WTC11 (cell line): ENCODE measurements around the gene TACR1. TPM values are rescaled to one million over a fixed set of nuclear protein-coding genes. Genes with fewer than 3 reads are reported as not detected.

Source experiments
- ATAC-seq: fragments of 200-7000 bp; cut with Tn5 transposase; 2 replicates; pipeline ENCODE4 v1.10.0; 2021; ENCODE audit warnings: mild to moderate bottlenecking, moderate library complexity
- CTCF ChIA-PET: fragments of 300-600 bp; sonication (Branson Sonifier 250); formaldehyde crosslinking; loops from one replicate; lab custom pipeline; 2021; ENCODE audit warnings: antibody characterized with exemption; lab: Charles Lee
- POLR2A ChIA-PET: fragments of 350-600 bp; sonication (Branson Sonifier 250); formaldehyde crosslinking; loops from one replicate; lab custom pipeline; 2021; ENCODE audit warnings: antibody characterized with exemption; lab: Charles Lee
- DNase-seq: peaks from one replicate; pipeline ENCODE4 v3.0.0; 2021; ENCODE audit warnings: low spot score
- H3K27ac Mint-ChIP-seq: 2 replicates; pipeline ENCODE4 v1.8.0; 2021; ENCODE audit warnings: mixed read lengths
- H3K27me3 Mint-ChIP-seq: 2 replicates; pipeline ENCODE4 v1.8.0; 2021; ENCODE audit warnings: low read depth, mild to moderate bottlenecking, moderate library complexity, mixed read lengths
- H3K36me3 Mint-ChIP-seq: 2 replicates; pipeline ENCODE4 v1.8.0; 2021; ENCODE audit warnings: mixed read lengths
- H3K4me1 Mint-ChIP-seq: 2 replicates; pipeline ENCODE4 v1.8.0; 2022; ENCODE audit warnings: mixed read lengths
- H3K4me3 Mint-ChIP-seq: 2 replicates; pipeline ENCODE4 v1.8.0; 2021; ENCODE audit warnings: mild to moderate bottlenecking, moderate library complexity, mixed read lengths
- H3K9me3 Mint-ChIP-seq: 2 replicates; pipeline ENCODE4 v1.8.0; 2021; ENCODE audit warnings: mixed read lengths
- ATF1 ChIP-seq: sonication (generic); formaldehyde crosslinking; IDR thresholded peaks from 2 replicates; pipeline ENCODE4 v1.8.1; 2023; ENCODE audit warnings: mild to moderate bottlenecking, moderate library complexity, missing genetic modification reagents
- CREB1 ChIP-seq: sonication (generic); formaldehyde crosslinking; IDR thresholded peaks from 2 replicates; pipeline ENCODE4 v1.8.0; 2023; ENCODE audit warnings: mild to moderate bottlenecking, missing genetic modification reagents
- ELF4 ChIP-seq: sonication (generic); formaldehyde crosslinking; IDR thresholded peaks from 2 replicates; pipeline ENCODE4 v1.8.1; 2022; ENCODE audit warnings: low read depth, mild to moderate bottlenecking, moderate library complexity, missing genetic modification reagents
- FOXJ3 ChIP-seq: sonication (generic); formaldehyde crosslinking; IDR thresholded peaks from 2 replicates; pipeline ENCODE4 v1.9.0; 2021; ENCODE audit warnings: missing genetic modification reagents, mild to moderate bottlenecking, borderline replicate concordance
- GTF2I ChIP-seq: fragments of 250-450 bp; sonication (Bioruptor Pico); conservative IDR thresholded peaks from 2 replicates; pipeline ENCODE4 v1.4.0; 2021; ENCODE audit warnings: mild to moderate bottlenecking
- HMGA2 ChIP-seq: fragments of 250-450 bp; sonication (Bioruptor Pico); IDR thresholded peaks from 2 replicates; pipeline ENCODE4 v1.4.0; 2021; ENCODE audit warnings: mild to moderate bottlenecking, moderate library complexity
- HMGXB4 ChIP-seq: sonication (generic); formaldehyde crosslinking; IDR thresholded peaks from 2 replicates; pipeline ENCODE4 v1.8.1; 2023; ENCODE audit warnings: mild to moderate bottlenecking, moderate library complexity, missing genetic modification reagents
- IRF1 ChIP-seq: sonication (generic); formaldehyde crosslinking; IDR thresholded peaks from 2 replicates; pipeline ENCODE4 v1.8.0; 2023; ENCODE audit warnings: missing genetic modification reagents
- NR1H2 ChIP-seq: sonication (generic); formaldehyde crosslinking; IDR thresholded peaks from 2 replicates; pipeline ENCODE4 v1.9.0; 2021; ENCODE audit warnings: mild to moderate bottlenecking, moderate library complexity, missing genetic modification reagents
- PRRX2 ChIP-seq: fragments of 250-450 bp; sonication (Bioruptor Pico); IDR thresholded peaks from 2 replicates; pipeline ENCODE4 v1.8.0; 2021; ENCODE audit warnings: mild to moderate bottlenecking
- SMAD4 ChIP-seq: sonication (generic); formaldehyde crosslinking; IDR thresholded peaks from 2 replicates; pipeline ENCODE4 v1.8.0; 2022; ENCODE audit warnings: mild to moderate bottlenecking, missing genetic modification reagents
- SOX15 ChIP-seq: fragments of 250-450 bp; sonication (Bioruptor Pico); IDR thresholded peaks from 2 replicates; pipeline ENCODE4 v1.9.0; 2021; ENCODE audit warnings: mild to moderate bottlenecking
- TCF7 ChIP-seq: sonication (generic); formaldehyde crosslinking; IDR thresholded peaks from 2 replicates; pipeline ENCODE4 v1.8.0; 2022; ENCODE audit warnings: mild to moderate bottlenecking, low read depth, missing genetic modification reagents, moderate library complexity
- TP53 ChIP-seq: sonication (generic); formaldehyde crosslinking; IDR thresholded peaks from 2 replicates; pipeline ENCODE4 v1.8.1; 2023; ENCODE audit warnings: mild to moderate bottlenecking, missing genetic modification reagents
- ZBTB43 ChIP-seq: sonication (generic); formaldehyde crosslinking; IDR thresholded peaks from 2 replicates; pipeline ENCODE4 v1.8.1; 2023; ENCODE audit warnings: mild to moderate bottlenecking, missing genetic modification reagents
- ZNF121 ChIP-seq: sonication (generic); formaldehyde crosslinking; IDR thresholded peaks from 2 replicates; pipeline ENCODE4 v1.8.0; 2023; ENCODE audit warnings: missing genetic modification reagents
- ZNF219 ChIP-seq: sonication (generic); formaldehyde crosslinking; IDR thresholded peaks from 2 replicates; pipeline ENCODE4 v1.8.0; 2023; ENCODE audit warnings: missing genetic modification reagents, mild to moderate bottlenecking, borderline replicate concordance
- ZNF396 ChIP-seq: fragments of 250-450 bp; sonication (Bioruptor Pico); IDR thresholded peaks from 2 replicates; pipeline ENCODE4 v1.8.0; 2021; ENCODE audit warnings: mild to moderate bottlenecking, moderate library complexity, borderline replicate concordance
- ZNF512 ChIP-seq: sonication (generic); formaldehyde crosslinking; IDR thresholded peaks from 2 replicates; pipeline ENCODE4 v1.8.1; 2022; ENCODE audit warnings: missing genetic modification reagents, borderline replicate concordance
- total RNA-seq: library from RNA; stranded (reverse); gene quantifications from 3 replicates; pipeline ENCODE4 v1.2.3, GENCODE V29; 2021
- TF ChIP-seq, protein P1 (sequence below): fragments of 250-450 bp; sonication (Bioruptor Pico); IDR thresholded peaks from 2 replicates; pipeline ENCODE4 v1.8.0; 2021; ENCODE audit warnings: mild to moderate bottlenecking
- TF ChIP-seq, protein P2 (sequence below): fragments of 250-450 bp; sonication (Bioruptor Pico); IDR thresholded peaks from 2 replicates; pipeline ENCODE4 v1.9.0; 2021; ENCODE audit warnings: mild to moderate bottlenecking, borderline replicate concordance

Gene TACR1
- total RNA-seq, 1 experiment from 2014 or later: 0.13 TPM

- TF ChIP-seq ZBTB43 (CRISPR knock-in tag): no peak
- TF ChIP-seq FOXJ3 (CRISPR knock-in tag): no peak
- no peak for TF ChIP-seq ELF4 (CRISPR knock-in tag)
- TF ChIP-seq ATF1 (CRISPR knock-in tag): no peak
- no peak for TF ChIP-seq HMGXB4 (CRISPR knock-in tag)
- TF ChIP-seq, protein P1, sequence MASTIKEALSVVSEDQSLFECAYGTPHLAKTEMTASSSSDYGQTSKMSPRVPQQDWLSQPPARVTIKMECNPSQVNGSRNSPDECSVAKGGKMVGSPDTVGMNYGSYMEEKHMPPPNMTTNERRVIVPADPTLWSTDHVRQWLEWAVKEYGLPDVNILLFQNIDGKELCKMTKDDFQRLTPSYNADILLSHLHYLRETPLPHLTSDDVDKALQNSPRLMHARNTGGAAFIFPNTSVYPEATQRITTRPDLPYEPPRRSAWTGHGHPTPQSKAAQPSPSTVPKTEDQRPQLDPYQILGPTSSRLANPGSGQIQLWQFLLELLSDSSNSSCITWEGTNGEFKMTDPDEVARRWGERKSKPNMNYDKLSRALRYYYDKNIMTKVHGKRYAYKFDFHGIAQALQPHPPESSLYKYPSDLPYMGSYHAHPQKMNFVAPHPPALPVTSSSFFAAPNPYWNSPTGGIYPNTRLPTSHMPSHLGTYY: no peak
- ATAC-seq: no peak
- Mint-ChIP-seq H3K4me1 (peaks cover 18% of the 10 kb centered on the region), H3K36me3 (no peaks in the 10 kb centered on the region), H3K27ac (no peak overlapping the region), H3K4me3 (no peak overlapping the region), H3K9me3 (no peaks in the 10 kb centered on the region), H3K27me3 (peaks cover 5% of the 10 kb centered on the region; the same call in 1 of the 2 replicates)
- DNase-seq: no peak
- ChIA-PET CTCF (no interaction called here), POLR2A (no interaction called here)
Measured at GRCh38 chr2:75094405-75094804, 104.9 kb downstream of the TACR1 start.

GRCh38 chr2:75090770-75091515, 108.4 kb downstream of the TACR1 start:
- no peak overlapping the region for H3K4me3 Mint-ChIP-seq
- CTCF ChIA-PET: no interaction called here
- H3K27ac Mint-ChIP-seq: no peak overlapping the region
- DNase-seq: no peak
- no peak for TF ChIP-seq ZNF512 (CRISPR knock-in tag)
- TF ChIP-seq, all 79 proteins: peak for 0
- Mint-ChIP-seq H3K9me3 (no peaks in the 10 kb centered on the region), H3K27me3 (peaks cover 5% of the 10 kb centered on the region; the same call in 1 of the 2 replicates), H3K4me1 (peaks cover 20% of the 10 kb centered on the region), H3K36me3 (no peaks in the 10 kb centered on the region)
- POLR2A ChIA-PET: no interaction called here
- ATAC-seq: no peak

GRCh38 chr2:75089471-75089870, 109.8 kb downstream of the TACR1 start:
- ATAC-seq (no peak), DNase-seq (no peak)
- Mint-ChIP-seq H3K4me1 (peaks cover 20% of the 10 kb centered on the region), H3K4me3 (no peak overlapping the region), H3K27ac (no peak overlapping the region), H3K36me3 (no peaks in the 10 kb centered on the region), H3K27me3 (no peaks in the 10 kb centered on the region), H3K9me3 (no peaks in the 10 kb centered on the region)
- CTCF ChIA-PET: no interaction called here
- POLR2A ChIA-PET: no interaction called here
- TF ChIP-seq ZNF121: no peak
- TF ChIP-seq NR1H2 (CRISPR knock-in tag): no peak
- no peak for TF ChIP-seq TCF7
- no peak for TF ChIP-seq ATF1 (CRISPR knock-in tag)
- no peak for TF ChIP-seq IRF1 (CRISPR knock-in tag)
- TF ChIP-seq ELF4 (CRISPR knock-in tag): no peak
- no peak for TF ChIP-seq FOXJ3 (CRISPR knock-in tag)
- no peak for TF ChIP-seq ZNF396 (CRISPR knock-in tag)
- TF ChIP-seq SOX15 (CRISPR knock-in tag): no peak
- no peak for TF ChIP-seq TP53 (CRISPR knock-in tag)
- TF ChIP-seq GTF2I (CRISPR knock-in tag): no peak
- TF ChIP-seq SMAD4 (CRISPR knock-in tag): no peak
- TF ChIP-seq, protein P2, sequence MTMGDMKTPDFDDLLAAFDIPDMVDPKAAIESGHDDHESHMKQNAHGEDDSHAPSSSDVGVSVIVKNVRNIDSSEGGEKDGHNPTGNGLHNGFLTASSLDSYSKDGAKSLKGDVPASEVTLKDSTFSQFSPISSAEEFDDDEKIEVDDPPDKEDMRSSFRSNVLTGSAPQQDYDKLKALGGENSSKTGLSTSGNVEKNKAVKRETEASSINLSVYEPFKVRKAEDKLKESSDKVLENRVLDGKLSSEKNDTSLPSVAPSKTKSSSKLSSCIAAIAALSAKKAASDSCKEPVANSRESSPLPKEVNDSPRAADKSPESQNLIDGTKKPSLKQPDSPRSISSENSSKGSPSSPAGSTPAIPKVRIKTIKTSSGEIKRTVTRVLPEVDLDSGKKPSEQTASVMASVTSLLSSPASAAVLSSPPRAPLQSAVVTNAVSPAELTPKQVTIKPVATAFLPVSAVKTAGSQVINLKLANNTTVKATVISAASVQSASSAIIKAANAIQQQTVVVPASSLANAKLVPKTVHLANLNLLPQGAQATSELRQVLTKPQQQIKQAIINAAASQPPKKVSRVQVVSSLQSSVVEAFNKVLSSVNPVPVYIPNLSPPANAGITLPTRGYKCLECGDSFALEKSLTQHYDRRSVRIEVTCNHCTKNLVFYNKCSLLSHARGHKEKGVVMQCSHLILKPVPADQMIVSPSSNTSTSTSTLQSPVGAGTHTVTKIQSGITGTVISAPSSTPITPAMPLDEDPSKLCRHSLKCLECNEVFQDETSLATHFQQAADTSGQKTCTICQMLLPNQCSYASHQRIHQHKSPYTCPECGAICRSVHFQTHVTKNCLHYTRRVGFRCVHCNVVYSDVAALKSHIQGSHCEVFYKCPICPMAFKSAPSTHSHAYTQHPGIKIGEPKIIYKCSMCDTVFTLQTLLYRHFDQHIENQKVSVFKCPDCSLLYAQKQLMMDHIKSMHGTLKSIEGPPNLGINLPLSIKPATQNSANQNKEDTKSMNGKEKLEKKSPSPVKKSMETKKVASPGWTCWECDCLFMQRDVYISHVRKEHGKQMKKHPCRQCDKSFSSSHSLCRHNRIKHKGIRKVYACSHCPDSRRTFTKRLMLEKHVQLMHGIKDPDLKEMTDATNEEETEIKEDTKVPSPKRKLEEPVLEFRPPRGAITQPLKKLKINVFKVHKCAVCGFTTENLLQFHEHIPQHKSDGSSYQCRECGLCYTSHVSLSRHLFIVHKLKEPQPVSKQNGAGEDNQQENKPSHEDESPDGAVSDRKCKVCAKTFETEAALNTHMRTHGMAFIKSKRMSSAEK (CRISPR knock-in tag): no peak
- no peak for TF ChIP-seq CREB1
- TF ChIP-seq ZNF219 (CRISPR knock-in tag): no peak
- TF ChIP-seq HMGA2: no peak
- no peak for TF ChIP-seq PRRX2 (CRISPR knock-in tag)
